Measurements from ENCODE around the gene SIL1.

- TF ChIP-seq CTCF (optimal IDR thresholded peaks at IDR 0.05 in 1 of 3, IDR thresholded peaks at IDR 0.05 in 1 of 3, conservative IDR thresholded peaks at IDR 0.05 in 1 of 3; ENCODE audit: extremely low read depth in 1 of 3, insufficient read depth in 2 of 3, low read length in 3 of 3) (no peak), EZH2 (IDR thresholded peaks at IDR 0.05; ENCODE audit: low read length) (no peak)
These were observed 237.9 kb downstream of the SIL1 start for GRCh38 chr5:138960145-138960692.
